ENCODE results near the gene HCFC1. TPM values are rescaled to one million over a fixed set of nuclear protein-coding genes. Genes with fewer than 3 reads are reported as not detected.
A peak's percentile ranks its signal among the peaks of the same experiment; 100 is the strongest.

The HCFC1 gene
- total and polyA plus RNA-seq, 9 of the 15 experiments (the other 6 are each of a cell fraction or from before 2014, with no cell fraction given) = 2.8 to 133 (median 17.1) TPM

DNA sequence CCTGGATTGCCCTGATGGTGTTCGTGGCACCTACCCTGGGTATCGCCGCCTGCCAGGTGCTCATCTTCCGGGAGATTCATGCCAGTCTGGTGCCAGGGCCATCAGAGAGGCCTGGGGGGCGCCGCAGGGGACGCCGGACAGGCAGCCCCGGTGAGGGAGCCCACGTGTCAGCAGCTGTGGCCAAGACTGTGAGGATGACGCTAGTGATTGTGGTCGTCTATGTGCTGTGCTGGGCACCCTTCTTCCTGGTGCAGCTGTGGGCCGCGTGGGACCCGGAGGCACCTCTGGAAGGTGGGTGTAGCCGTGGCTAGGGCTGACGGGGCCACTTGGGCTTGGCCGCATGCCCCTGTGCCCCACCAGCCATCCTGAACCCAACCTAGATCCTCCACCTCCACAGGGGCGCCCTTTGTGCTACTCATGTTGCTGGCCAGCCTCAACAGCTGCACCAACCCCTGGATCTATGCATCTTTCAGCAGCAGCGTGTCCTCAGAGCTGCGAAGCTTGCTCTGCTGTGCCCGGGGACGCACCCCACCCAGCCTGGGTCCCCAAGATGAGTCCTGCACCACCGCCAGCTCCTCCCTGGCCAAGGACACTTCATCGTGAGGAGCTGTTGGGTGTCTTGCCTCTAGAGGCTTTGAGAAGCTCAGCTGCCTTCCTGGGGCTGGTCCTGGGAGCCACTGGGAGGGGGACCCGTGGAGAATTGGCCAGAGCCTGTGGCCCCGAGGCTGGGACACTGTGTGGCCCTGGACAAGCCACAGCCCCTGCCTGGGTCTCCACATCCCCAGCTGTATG, 65.3 kb downstream of the HCFC1 start:
- no TSS peak for BruUV-seq (replicated peaks)
- no peak overlapping the region for H2AFZ ChIP-seq (ENCODE audit: low read depth, low read length)
- no peak overlapping the region for H3K4me2 ChIP-seq (ENCODE audit: insufficient read depth, low read length)
- H3K27ac ChIP-seq (ENCODE audit: extremely low read depth, low read depth, low read length) = no peak overlapping the region
- ATAC-seq (no peak; the same call in 2 of the 3 replicates), FAIRE-seq (no peak), DNase-seq (ENCODE audit: extremely low read depth in 1 of 4, low spot score in 3 of 4) (no peak)
- no peaks in the 10 kb centered on the region for H3K79me2 ChIP-seq (ENCODE audit: control insufficient read depth, insufficient read depth, low read length)
- H3K36me3 ChIP-seq (ENCODE audit: control insufficient read depth, insufficient read depth, low read length) = peaks cover 8% of the 10 kb centered on the region; the same call in 2 of the 3 replicates
- POLR2A ChIA-PET = interaction anchor here (0.7 to 1.3 kb wide), 4 partner anchors 8 to 180 kb away, joined by 3 to 7 read pairs (median 4); no protein-coding TSS in a partner anchor
- H3K4me1 ChIP-seq (replicated peaks in 1 of 2; ENCODE audit: control insufficient read depth in 2 of 2, insufficient read depth in 2 of 2, low read length in 2 of 2) = peaks cover 12 to 78% of the 10 kb centered on the region in 2 experiments
- no peaks in the 10 kb centered on the region for H3K9me3 ChIP-seq (replicated peaks; ENCODE audit: control insufficient read depth, insufficient read depth, low read depth, low read length)
- in situ Hi-C loops (cut with MboI) = no loop called here
- no peak overlapping the region for H3K4me3 ChIP-seq
- peak overlapping the region in 1 of 2 experiments; percentile 26; a peak in 1 of 4 replicates for H3K9ac ChIP-seq (ENCODE audit: insufficient read depth in 1 of 2, low read depth in 2 of 2, low read length in 2 of 2)
- CTCF ChIA-PET (ENCODE audit: low intra/inter-chr PET ratio) = no interaction called here
- H3K27me3 ChIP-seq (ENCODE audit: control insufficient read depth in 2 of 2, insufficient read depth in 2 of 2, low read length in 2 of 2) = no peaks in the 10 kb centered on the region; a peak in 1 of 5 replicates
- no peaks in the 10 kb centered on the region for H3K9me1 ChIP-seq (ENCODE audit: control insufficient read depth, insufficient read depth, low read length)
- 0 out of 2 replicates have a peak, but pooled peaks have one; percentile 57 for TF ChIP-seq POLR2AphosphoS2 (IDR thresholded peaks at IDR 0.05; ENCODE audit: low read length)
- no peak for TF ChIP-seq TSC22D4 (tag; IDR thresholded peaks at IDR 0.05)
- no peak for TF ChIP-seq SETDB1 (IDR thresholded peaks at IDR 0.05; ENCODE audit: low read length)
- TF ChIP-seq, protein P1, sequence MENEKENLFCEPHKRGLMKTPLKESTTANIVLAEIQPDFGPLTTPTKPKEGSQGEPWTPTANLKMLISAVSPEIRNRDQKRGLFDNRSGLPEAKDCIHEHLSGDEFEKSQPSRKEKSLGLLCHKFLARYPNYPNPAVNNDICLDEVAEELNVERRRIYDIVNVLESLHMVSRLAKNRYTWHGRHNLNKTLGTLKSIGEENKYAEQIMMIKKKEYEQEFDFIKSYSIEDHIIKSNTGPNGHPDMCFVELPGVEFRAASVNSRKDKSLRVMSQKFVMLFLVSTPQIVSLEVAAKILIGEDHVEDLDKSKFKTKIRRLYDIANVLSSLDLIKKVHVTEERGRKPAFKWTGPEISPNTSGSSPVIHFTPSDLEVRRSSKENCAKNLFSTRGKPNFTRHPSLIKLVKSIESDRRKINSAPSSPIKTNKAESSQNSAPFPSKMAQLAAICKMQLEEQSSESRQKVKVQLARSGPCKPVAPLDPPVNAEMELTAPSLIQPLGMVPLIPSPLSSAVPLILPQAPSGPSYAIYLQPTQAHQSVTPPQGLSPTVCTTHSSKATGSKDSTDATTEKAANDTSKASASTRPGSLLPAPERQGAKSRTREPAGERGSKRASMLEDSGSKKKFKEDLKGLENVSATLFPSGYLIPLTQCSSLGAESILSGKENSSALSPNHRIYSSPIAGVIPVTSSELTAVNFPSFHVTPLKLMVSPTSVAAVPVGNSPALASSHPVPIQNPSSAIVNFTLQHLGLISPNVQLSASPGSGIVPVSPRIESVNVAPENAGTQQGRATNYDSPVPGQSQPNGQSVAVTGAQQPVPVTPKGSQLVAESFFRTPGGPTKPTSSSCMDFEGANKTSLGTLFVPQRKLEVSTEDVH (IDR thresholded peaks at IDR 0.05; ENCODE audit: low read depth, partially characterized antibody) = no peak
- peak; percentile 14; the same call in 1 of the 2 replicates for TF ChIP-seq RBFOX2 (IDR thresholded peaks at IDR 0.05; ENCODE audit: low read depth, low read length)
- TF ChIP-seq L3MBTL2 (IDR thresholded peaks at IDR 0.05) = peak; percentile 45; the same call in 1 of the 2 replicates
- no peak for TF ChIP-seq TCFL5 (CRISPR knock-in tag; conservative IDR thresholded peaks at IDR 0.05)
- TF ChIP-seq BMI1 (IDR thresholded peaks at IDR 0.05; ENCODE audit: low read length) = no peak
- 0 out of 2 replicates have a peak, but pooled peaks have one; percentile 30 for TF ChIP-seq POLR2G (IDR thresholded peaks at IDR 0.05; ENCODE audit: low read depth, low read length)
- intact Hi-C loops (cut with micrococcal nuclease) = no loop called here
- H4K20me1 ChIP-seq (replicated peaks; ENCODE audit: control insufficient read depth, insufficient read depth, low read length) = peaks cover 5% of the 10 kb centered on the region; the same call in 1 of the 2 replicates
- 36% methylated on average over 13 of the region's 27 CpGs for whole genome bisulfite sequencing (ENCODE audit: insufficient coverage, low coverage, missing lambda C conversion rate)
